Stomach (tissue), 9 donors: ENCODE data around the gene SAPCD1. TPM values are rescaled to one million over a fixed set of nuclear protein-coding genes. Genes with fewer than 3 reads are reported as not detected.

ENCODE experiments used
- DNase-seq, 2 donors: peaks; one replicate each; pipeline versions ENCODE4 v3.0.0 to v3.0.0-alpha.2; 2013 to 2019
- H3K27ac ChIP-seq, 5 donors: fragments of 200-600 bp in 4 of 5; sonication (generic) in 4 of 5; one replicate each; pipeline ENCODE4 v1.5.1; 2013 to 2019; ENCODE audit warnings: mild to moderate bottlenecking in 1 of 5, moderate library complexity in 1 of 5
- H3K27me3 ChIP-seq, 3 donors: fragments of 200-600 bp; sonication (generic); one replicate each; pipeline ENCODE4 v1.5.1; 2017 to 2019; ENCODE audit warnings: mixed run types in 1 of 3
- H3K36me3 ChIP-seq, 4 donors: fragments of 200-600 bp; sonication (generic); 1 replicate in 3 of 4; 2 replicates in 1 of 4; pipeline ENCODE4 v1.5.1; 2016 to 2019
- H3K4me1 ChIP-seq, 4 donors: fragments of 200-600 bp; sonication (generic); one replicate each; pipeline ENCODE4 v1.5.1; 2016 to 2019
- H3K4me3 ChIP-seq, 4 donors: fragments of 200-600 bp; sonication (generic) in 3 of 4; one replicate each; pipeline ENCODE4 v1.5.1; 2016 to 2019; ENCODE audit warnings: mild to moderate bottlenecking in 1 of 4
- H3K9me3 ChIP-seq, 4 donors: fragments of 200-600 bp; sonication (generic); one replicate each; pipeline ENCODE4 v1.5.1; 2016 to 2019
- CTCF ChIP-seq, 7 experiments: fragments of 450-650 bp in 4 of 7; fragments of 200-600 bp in 3 of 7; sonication (generic) in 3 of 7; IDR thresholded peaks; one replicate each; pipeline ENCODE4 v1.5.1; 2016 to 2019; ENCODE audit warnings: antibody characterized with exemption in 7 of 7, control low read depth in 2 of 7, mild to moderate bottlenecking in 1 of 7
- EP300 ChIP-seq: sonication (generic); formaldehyde crosslinking; IDR thresholded peaks from one replicate; pipeline ENCODE4 v1.6.1; 2017; ENCODE audit warnings: antibody characterized with exemption
- POLR2A ChIP-seq, 4 donors: fragments of 450-650 bp; IDR thresholded peaks; one replicate each; pipeline ENCODE4 v1.6.1; 2016; ENCODE audit warnings: antibody characterized with exemption in 4 of 4, control low read depth in 2 of 4, mild to moderate bottlenecking in 1 of 4, moderate library complexity in 1 of 4
- POLR2AphosphoS5 ChIP-seq, 3 donors: sonication (generic); formaldehyde crosslinking; IDR thresholded peaks; one replicate each; pipeline ENCODE4 v1.6.1; 2016; ENCODE audit warnings: antibody characterized with exemption in 3 of 3
- WGBS, 5 donors: extraction: QIAGEN DNeasy Blood & Tissue Kit in 3 of 5; methylation state at CpG; one replicate each; pipeline versions ENCODE4 v1.1.5 to v1.1.7; 2013 to 2018; 5-methylcytosine and 5-hydroxymethylcytosine counted together
- intact Hi-C: fragments of 100-400 bp; cut with DNase I; formaldehyde crosslinking; loops from one replicate; pipeline ENCODE4 v1.15.1; 2023; ENCODE audit warnings: low total_unique reads
- polyA plus RNA-seq, 3 donors: library from polyadenylated mRNA; stranded (reverse); fragments of 200-250 nt; gene quantifications; one replicate each; pipeline ENCODE4 v1.2.3, GENCODE V29; 2013
- total RNA-seq, 5 donors: library from RNA; depleted of rRNA; stranded (reverse); fragments of >200 nt; gene quantifications; one replicate each; pipeline versions ENCODE4 v1.1.0 to v1.2.3, GENCODE V29; 2014 to 2016
- donor health status: healthy with polysubstance abuse.
- donor health status: Bipolar disorder and iron deficiency.
- donor health status: healthy.

SAPCD1 gene
- total and polyA plus RNA-seq, 8 donors = 2.4 to 40.8 (median 3.1) TPM; not detected in 1

GRCh38 chr6:31769684-31770371 lies 7.4 kb downstream of the SAPCD1 start:
- TF ChIP-seq POLR2A (IDR thresholded peaks at IDR 0.05) (no peak), CTCF (IDR thresholded peaks at IDR 0.05) (peak in 5 of 7 experiments; percentile 68 to 90 (median 87)), EP300 (no peak), POLR2AphosphoS5 (IDR thresholded peaks at IDR 0.05) (peak in 1 of 3 donors; percentile 68)
- DNase-seq = peak; percentile 84 to 89
- Histone ChIP-seq H3K27ac (no peak overlapping the region), H3K36me3 (no peaks in the 10 kb centered on the region), H3K27me3 (peaks cover 0 to 7% (median 0%) of the 10 kb centered on the region in 3 donors), H3K4me1 (peaks cover 5 to 27% (median 13%) of the 10 kb centered on the region in 4 donors), H3K4me3 (no peak overlapping the region), H3K9me3 (no peaks in the 10 kb centered on the region)
- intact Hi-C loops = loop anchor here (10.0 kb wide), 1 partner anchor 85 kb away; the partner anchor contains the start of gene LY6G5C
- WGBS, 5 donors = 42 to 57% (median 49%) methylated on average over 12 of the region's 12 CpGs

- no peak overlapping the region for H3K4me3 ChIP-seq
- intact Hi-C loops = no loop called here
- no peaks in the 10 kb centered on the region for H3K36me3 ChIP-seq
Measured at GRCh38 chr6:31770860-31771259, 8.4 kb downstream of the SAPCD1 start.

GRCh38 chr6:31771992-31772358 lies 9.5 kb downstream of the SAPCD1 start:
- WGBS, 5 donors = 59 to 77% (median 74%) methylated on average over 4 of the region's 4 CpGs
- H3K27ac ChIP-seq = no peak overlapping the region
- no peak for DNase-seq
- no peaks in the 10 kb centered on the region for H3K9me3 ChIP-seq
- peaks cover 23 to 42% (median 28%) of the 10 kb centered on the region in 4 donors for H3K4me1 ChIP-seq
- TF ChIP-seq POLR2AphosphoS5 (IDR thresholded peaks at IDR 0.05) = no peak
- TF ChIP-seq POLR2A (IDR thresholded peaks at IDR 0.05) = no peak
- TF ChIP-seq EP300 = no peak
- TF ChIP-seq CTCF (IDR thresholded peaks at IDR 0.05) = no peak
- H3K4me3 ChIP-seq = no peak overlapping the region
- H3K27me3 ChIP-seq = no peaks in the 10 kb centered on the region
- no peaks in the 10 kb centered on the region for H3K36me3 ChIP-seq
- intact Hi-C loops = no loop called here

More at GRCh38 chr6:31770860-31771259, 8.4 kb downstream of the SAPCD1 start:
- TF ChIP-seq POLR2A (IDR thresholded peaks at IDR 0.05) (no peak), CTCF (IDR thresholded peaks at IDR 0.05) (no peak), EP300 (no peak), POLR2AphosphoS5 (IDR thresholded peaks at IDR 0.05) (no peak)
- no peaks in the 10 kb centered on the region for H3K9me3 ChIP-seq
- no peak for DNase-seq
- 77 to 91% (median 89%) methylated on average over 2 of the region's 2 CpGs for WGBS, 5 donors
- no peak overlapping the region for H3K27ac ChIP-seq
- H3K4me1 ChIP-seq = peaks cover 13 to 38% (median 21%) of the 10 kb centered on the region in 4 donors
- H3K27me3 ChIP-seq = peaks cover 0 to 6% (median 0%) of the 10 kb centered on the region in 3 donors

- peaks cover 28 to 49% (median 35%) of the 10 kb centered on the region in 4 donors for H3K4me1 ChIP-seq
- intact Hi-C loops = no loop called here
- WGBS, 5 donors = 32 to 59% (median 44%) methylated on average over 4 of the region's 4 CpGs
- no peaks in the 10 kb centered on the region for H3K27me3 ChIP-seq
- H3K27ac ChIP-seq = peak overlapping the region; percentile 78 to 90 (median 84)
- no peak for TF ChIP-seq POLR2A (IDR thresholded peaks at IDR 0.05)
- no peak for TF ChIP-seq EP300
- peak in 2 of 7 experiments; percentile 22 to 36 for TF ChIP-seq CTCF (IDR thresholded peaks at IDR 0.05)
- peak in 2 of 3 donors; percentile 58 to 59 for TF ChIP-seq POLR2AphosphoS5 (IDR thresholded peaks at IDR 0.05)
- peak; percentile 73 to 84 for DNase-seq
- no peaks in the 10 kb centered on the region for H3K9me3 ChIP-seq
- H3K36me3 ChIP-seq = peaks cover 15 to 24% (median 24%) of the 10 kb centered on the region in 4 donors
- H3K4me3 ChIP-seq = no peak overlapping the region
Measured at GRCh38 chr6:31775184-31775583, 12.7 kb downstream of the SAPCD1 start.
